MM.1S (cell line): Measurements from ENCODE around the gene ITIH4.

Source experiments
- DNase-seq: peaks from one replicate; pipeline ENCODE4 v3.0.0-alpha.2; 2015
- H2AFZ ChIP-seq: fragments of 300-600 bp; sonication (generic); 2 replicates; pipeline ENCODE4 v1.6.0; 2016; ENCODE audit warnings: antibody characterized with exemption, low read length
- H3F3A ChIP-seq: fragments of 300-600 bp; sonication (generic); 2 replicates; pipeline ENCODE4 v1.6.1; 2016; ENCODE audit warnings: mild to moderate bottlenecking, antibody characterized with exemption, low read length, moderate library complexity, mixed read lengths; ENCODE audit not compliant: insufficient read depth
- H3K27ac ChIP-seq: fragments of 300-600 bp; sonication (generic); 2 replicates; pipeline ENCODE4 v1.5.1; 2016; ENCODE audit warnings: mild to moderate bottlenecking, low read length
- H3K27me3 ChIP-seq: fragments of 300-600 bp; sonication (generic); replicated peaks from 2 replicates; pipeline ENCODE4 v1.6.0; 2016; ENCODE audit warnings: low read length; ENCODE audit not compliant: insufficient read depth
- H3K36me3 ChIP-seq: fragments of 300-600 bp; sonication (generic); replicated peaks from 2 replicates; pipeline ENCODE4 v1.6.1; 2016; ENCODE audit warnings: mild to moderate bottlenecking, low read length, mixed read lengths; ENCODE audit not compliant: insufficient read depth
- H3K4me1 ChIP-seq: fragments of 300-600 bp; sonication (generic); 2 replicates; pipeline ENCODE4 v1.6.1; 2016; ENCODE audit warnings: low read length, mixed read lengths
- H3K4me2 ChIP-seq: fragments of 300-600 bp; sonication (generic); 2 replicates; pipeline ENCODE4 v1.6.0; 2016; ENCODE audit warnings: low read depth, low read length
- H3K4me3 ChIP-seq: fragments of 300-600 bp; sonication (generic); 2 replicates; pipeline ENCODE4 v1.5.1; 2016; ENCODE audit warnings: low read length, mixed read lengths
- H3K79me2 ChIP-seq: fragments of 300-600 bp; sonication (generic); 2 replicates; pipeline ENCODE4 v1.6.1; 2016; ENCODE audit warnings: mixed run types, low read length, mixed read lengths
- H3K9ac ChIP-seq: fragments of 300-600 bp; sonication (generic); 2 replicates; pipeline ENCODE4 v1.6.1; 2016; ENCODE audit warnings: low read length, mixed read lengths
- H3K9me2 ChIP-seq: fragments of 300-600 bp; sonication (generic); replicated peaks from 2 replicates; pipeline ENCODE4 v1.6.1; 2016; ENCODE audit warnings: mild to moderate bottlenecking, low read length, mixed read lengths; ENCODE audit not compliant: insufficient read depth
- H3K9me3 ChIP-seq: fragments of 300-600 bp; sonication (generic); replicated peaks from 2 replicates; pipeline ENCODE4 v1.6.1; 2016; ENCODE audit warnings: mild to moderate bottlenecking, low read length, mixed read lengths; ENCODE audit not compliant: insufficient read depth
- H4K20me1 ChIP-seq: fragments of 300-600 bp; sonication (generic); 2 replicates; pipeline ENCODE4 v1.6.1; 2016; ENCODE audit warnings: mild to moderate bottlenecking, low read length, moderate library complexity, mixed read lengths; ENCODE audit not compliant: insufficient read depth
- EZH2 ChIP-seq: fragments of 300-600 bp; sonication (generic); optimal IDR thresholded peaks from 2 replicates; pipeline ENCODE3; 2017; ENCODE audit warnings: low read depth, mild to moderate bottlenecking, antibody characterized with exemption, low read length, mixed read lengths
- EZH2phosphoT487 ChIP-seq: fragments of 300-600 bp; sonication (generic); IDR thresholded peaks from 2 replicates; pipeline ENCODE4 v1.6.1; 2018; ENCODE audit warnings: antibody characterized with exemption, low read length
- TF ChIP-seq, protein P1 (sequence below): fragments of 300-600 bp; sonication (generic); IDR thresholded peaks from 2 replicates; pipeline ENCODE4 v1.5.1; 2016; ENCODE audit warnings: antibody characterized with exemption, low read length, mixed read lengths

ITIH4 gene

DNA sequence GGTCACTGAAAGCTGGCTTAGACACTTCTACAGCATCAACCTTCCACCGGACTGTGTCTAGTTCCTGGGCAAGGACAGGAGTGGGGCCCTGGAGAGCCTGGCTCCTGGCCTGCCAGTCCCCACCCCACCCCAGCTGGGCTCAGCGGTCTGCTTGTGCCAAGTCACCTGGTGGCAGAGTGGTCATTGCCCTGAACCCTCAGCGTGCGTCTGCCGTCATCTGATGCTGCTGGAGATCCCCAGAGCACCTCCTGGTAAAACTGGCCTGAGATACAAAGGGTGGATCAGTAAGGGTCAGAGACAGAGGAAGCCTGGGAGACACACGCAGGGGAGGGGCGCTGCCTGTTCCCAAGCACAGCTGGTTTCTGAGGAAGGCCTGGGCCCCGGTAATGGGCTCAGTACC lies 16.7 kb downstream of the ITIH4 start:
- no peak for TF ChIP-seq EZH2
- no peak for TF ChIP-seq EZH2phosphoT487
- TF ChIP-seq, protein P1, sequence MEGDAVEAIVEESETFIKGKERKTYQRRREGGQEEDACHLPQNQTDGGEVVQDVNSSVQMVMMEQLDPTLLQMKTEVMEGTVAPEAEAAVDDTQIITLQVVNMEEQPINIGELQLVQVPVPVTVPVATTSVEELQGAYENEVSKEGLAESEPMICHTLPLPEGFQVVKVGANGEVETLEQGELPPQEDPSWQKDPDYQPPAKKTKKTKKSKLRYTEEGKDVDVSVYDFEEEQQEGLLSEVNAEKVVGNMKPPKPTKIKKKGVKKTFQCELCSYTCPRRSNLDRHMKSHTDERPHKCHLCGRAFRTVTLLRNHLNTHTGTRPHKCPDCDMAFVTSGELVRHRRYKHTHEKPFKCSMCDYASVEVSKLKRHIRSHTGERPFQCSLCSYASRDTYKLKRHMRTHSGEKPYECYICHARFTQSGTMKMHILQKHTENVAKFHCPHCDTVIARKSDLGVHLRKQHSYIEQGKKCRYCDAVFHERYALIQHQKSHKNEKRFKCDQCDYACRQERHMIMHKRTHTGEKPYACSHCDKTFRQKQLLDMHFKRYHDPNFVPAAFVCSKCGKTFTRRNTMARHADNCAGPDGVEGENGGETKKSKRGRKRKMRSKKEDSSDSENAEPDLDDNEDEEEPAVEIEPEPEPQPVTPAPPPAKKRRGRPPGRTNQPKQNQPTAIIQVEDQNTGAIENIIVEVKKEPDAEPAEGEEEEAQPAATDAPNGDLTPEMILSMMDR, result no peak
- Histone ChIP-seq H2AFZ (no peak overlapping the region), H3K4me2 (no peak overlapping the region), H3F3A (no peaks in the 10 kb centered on the region), H3K9me2 (no peaks in the 10 kb centered on the region), H3K27me3 (no peaks in the 10 kb centered on the region), H3K36me3 (no peaks in the 10 kb centered on the region), H3K4me1 (no peaks in the 10 kb centered on the region), H3K9ac (no peak overlapping the region), H3K9me3 (no peaks in the 10 kb centered on the region), H3K27ac (no peak overlapping the region), H3K79me2 (no peaks in the 10 kb centered on the region), H4K20me1 (no peaks in the 10 kb centered on the region), H3K4me3 (no peak overlapping the region)
- DNase-seq, result no peak

DNA sequence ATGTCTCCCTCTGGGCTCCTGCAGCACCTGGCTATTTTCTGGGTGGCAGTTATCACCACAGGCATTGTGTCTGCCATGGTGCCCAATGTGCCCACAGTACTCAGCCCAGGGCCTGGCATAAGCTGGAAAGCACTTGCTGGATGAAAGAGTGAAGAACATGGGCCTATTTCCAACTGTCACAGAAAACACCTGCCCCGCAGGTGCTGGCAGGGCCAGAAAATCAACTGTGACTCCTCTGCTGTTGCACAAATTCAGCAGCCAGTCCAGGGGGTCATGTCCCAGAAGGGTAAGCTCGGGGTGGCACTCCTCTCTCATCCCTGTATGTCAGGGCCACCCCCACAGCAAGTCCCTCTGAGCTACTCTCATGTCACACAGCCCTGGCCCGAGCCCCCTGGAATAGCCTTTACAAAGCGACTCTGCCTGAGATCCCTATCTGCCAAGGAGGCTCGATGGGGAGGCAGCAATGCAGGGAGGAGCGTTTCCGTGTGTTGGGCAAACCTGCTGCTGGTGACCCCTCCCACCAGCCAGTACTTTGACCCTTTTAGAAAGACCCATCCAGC lies 18.9 kb downstream of the ITIH4 start:
- H3K9me3 ChIP-seq, result no peaks in the 10 kb centered on the region
- no peak overlapping the region for H3K27ac ChIP-seq
- no peaks in the 10 kb centered on the region for H3F3A ChIP-seq
- no peak for DNase-seq
- no peaks in the 10 kb centered on the region for H4K20me1 ChIP-seq
- H3K27me3 ChIP-seq, result no peaks in the 10 kb centered on the region
- H3K9ac ChIP-seq, result no peak overlapping the region
- no peaks in the 10 kb centered on the region for H3K9me2 ChIP-seq
- no peaks in the 10 kb centered on the region for H3K36me3 ChIP-seq
- H2AFZ ChIP-seq, result no peak overlapping the region
- TF ChIP-seq EZH2phosphoT487 (no peak), EZH2 (no peak)
- TF ChIP-seq, protein P1, result no peak
- no peak overlapping the region for H3K4me3 ChIP-seq
- H3K79me2 ChIP-seq, result no peaks in the 10 kb centered on the region
- H3K4me1 ChIP-seq, result no peaks in the 10 kb centered on the region
- no peak overlapping the region for H3K4me2 ChIP-seq

DNA sequence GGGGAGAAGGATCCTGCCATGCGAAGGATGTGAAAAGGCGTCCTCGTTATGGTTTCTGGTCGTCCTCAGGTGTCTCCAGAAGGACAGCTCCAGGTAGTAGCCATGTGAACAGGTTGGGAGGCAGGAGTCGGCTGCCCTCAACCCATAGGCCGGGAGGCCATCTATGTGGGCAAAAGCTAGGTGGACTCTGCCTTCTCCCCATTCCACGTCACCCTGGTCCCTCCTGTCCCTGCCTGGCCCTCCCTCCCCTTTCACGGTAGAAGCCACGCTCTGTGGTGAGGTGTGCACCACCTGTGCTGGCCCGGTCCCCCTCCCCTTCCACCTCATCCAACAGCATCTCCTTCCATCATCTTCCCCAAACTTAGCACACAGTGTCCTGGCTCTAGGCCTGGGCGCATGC lies 19.5 kb downstream of the ITIH4 start:
- no peak overlapping the region for H3K27ac ChIP-seq
- H3K9me3 ChIP-seq, result no peaks in the 10 kb centered on the region
- no peaks in the 10 kb centered on the region for H4K20me1 ChIP-seq
- no peak for TF ChIP-seq EZH2
- TF ChIP-seq EZH2phosphoT487, result no peak
- TF ChIP-seq, protein P1, result no peak
- no peak overlapping the region for H3K4me2 ChIP-seq
- H3K36me3 ChIP-seq, result no peaks in the 10 kb centered on the region
- no peak for DNase-seq
- no peaks in the 10 kb centered on the region for H3F3A ChIP-seq
- H3K4me3 ChIP-seq, result no peak overlapping the region
- no peak overlapping the region for H3K9ac ChIP-seq
- no peak overlapping the region for H2AFZ ChIP-seq
- no peaks in the 10 kb centered on the region for H3K27me3 ChIP-seq
- H3K4me1 ChIP-seq, result no peaks in the 10 kb centered on the region
- H3K9me2 ChIP-seq, result no peaks in the 10 kb centered on the region
- no peaks in the 10 kb centered on the region for H3K79me2 ChIP-seq
